Transverse colon (tissue), 4 donors: ENCODE data around the gene PSG2. TPM values are rescaled to one million over a fixed set of nuclear protein-coding genes. Genes with fewer than 3 reads are reported as not detected.
"Not testable (repeated sequence)": the region's sequence is repeated elsewhere in the genome, so short reads cannot be mapped to it uniquely, and the experiment has no call there.

ENCODE experiments used
- DNase-seq: peaks from one replicate; pipeline ENCODE4 v3.0.0-alpha.2; 2019
- H3K27ac ChIP-seq, 4 donors: fragments of 200-600 bp; sonication (generic); 2 replicates each; pipeline ENCODE4 v1.5.1; 2016 to 2018; ENCODE audit warnings: inconsistent platforms in 4 of 4
- H3K27me3 ChIP-seq: fragments of 200-600 bp; sonication (generic); 2 replicates; pipeline ENCODE4 v1.5.1; 2017; ENCODE audit warnings: inconsistent platforms
- H3K36me3 ChIP-seq, 4 donors: fragments of 200-600 bp; sonication (generic); 2 replicates each; pipeline ENCODE4 v1.5.1; 2017 to 2019; ENCODE audit warnings: inconsistent platforms in 4 of 4
- H3K4me1 ChIP-seq, 4 donors: fragments of 200-600 bp; sonication (generic); 2 replicates each; pipeline ENCODE4 v1.5.1; 2017 to 2020; ENCODE audit warnings: inconsistent platforms in 4 of 4
- H3K4me3 ChIP-seq, 4 donors: fragments of 200-600 bp; sonication (generic); 1 replicate in 1 of 4; 2 replicates in 3 of 4; pipeline versions ENCODE4 v1.5.1 to v1.6.1; 2017 to 2019; ENCODE audit warnings: inconsistent platforms in 4 of 4
- H3K9me3 ChIP-seq, 2 donors: fragments of 200-600 bp; sonication (generic); 2 replicates each; pipeline ENCODE4 v1.5.1; 2017 to 2019; ENCODE audit warnings: inconsistent platforms in 2 of 2
- CTCF ChIP-seq, 5 experiments: fragments of 200-600 bp in 3 of 5; fragments of 450-650 bp in 2 of 5; sonication (generic) in 3 of 5; IDR thresholded peaks; 1 replicate in 2 of 5; 2 replicates in 3 of 5; pipeline ENCODE4 v1.5.1; 2016 to 2017; ENCODE audit warnings: antibody characterized with exemption in 5 of 5, inconsistent platforms in 3 of 5, mild to moderate bottlenecking in 2 of 5, moderate library complexity in 1 of 5
- EP300 ChIP-seq: sonication (generic); formaldehyde crosslinking; IDR thresholded peaks from one replicate; pipeline ENCODE4 v1.6.1; 2017; ENCODE audit warnings: antibody characterized with exemption, low read depth
- POLR2A ChIP-seq: fragments of 450-650 bp; IDR thresholded peaks from one replicate; pipeline ENCODE4 v1.6.1; 2016; ENCODE audit warnings: antibody characterized with exemption, mild to moderate bottlenecking, moderate library complexity
- POLR2AphosphoS5 ChIP-seq, 3 donors: sonication (generic); formaldehyde crosslinking; IDR thresholded peaks; one replicate each; pipeline ENCODE4 v1.6.1; 2016; ENCODE audit warnings: antibody characterized with exemption in 3 of 3
- WGBS, 2 donors: methylation state at CpG; one replicate each; pipeline ENCODE4 v1.1.5; 2018; ENCODE audit warnings: low coverage in 1 of 2; 5-methylcytosine and 5-hydroxymethylcytosine counted together
- in situ Hi-C, 4 donors: fragments of 200-750 bp; cut with MboI; loops; one replicate each; pipeline versions ENCODE4 v1.15.0 to v1.15.1; 2017; ENCODE audit warnings: low sequenced_read_pairs in 3 of 4, low pct_ligation_motif_present in 1 of 4, low pct_unique_long_range_greater_than_20kb in 1 of 4
- intact Hi-C: fragments of 100-400 bp; cut with DNase I; formaldehyde crosslinking; loops from one replicate; pipeline ENCODE4 v1.15.1; 2023; ENCODE audit warnings: low total_unique reads
- total RNA-seq, 4 donors: library from RNA; depleted of rRNA; stranded (reverse); fragments of >200 nt; gene quantifications; one replicate each; pipeline ENCODE4 v1.1.0, GENCODE V29; 2016

PSG2 gene
- total RNA-seq, 4 donors from 2014 or later, result not detected

GRCh38 chr19:43078311-43078710 is 4.2 kb downstream of the PSG2 start:
- Histone ChIP-seq H3K27ac (no peak overlapping the region), H3K9me3 (no peaks in the 10 kb centered on the region), H3K36me3 (no peaks in the 10 kb centered on the region), H3K4me3 (no peak overlapping the region), H3K27me3 (no peaks in the 10 kb centered on the region), H3K4me1 (no peaks in the 10 kb centered on the region)
- TF ChIP-seq POLR2AphosphoS5 (IDR thresholded peaks at IDR 0.05) (no peak), POLR2A (no peak), CTCF (IDR thresholded peaks at IDR 0.05) (no peak), EP300 (no peak)
- 70 to 92% methylated on average over 4 of the region's 4 CpGs for WGBS, 2 donors
- in situ Hi-C loops, result no loop called here
- no peak for DNase-seq
- intact Hi-C loops, result no loop called here

GRCh38 chr19:43077881-43078280 is 4.6 kb downstream of the PSG2 start:
- H3K4me1 ChIP-seq, H3K4me3 ChIP-seq, H3K27me3 ChIP-seq, in situ Hi-C loops, DNase-seq, H3K36me3 ChIP-seq, H3K9me3 ChIP-seq, H3K27ac ChIP-seq, intact Hi-C loops: not testable (repeated sequence)
- WGBS, 2 donors, result 64 to 70% methylated on average over 4 of the region's 4 CpGs

- H3K9me3 ChIP-seq, DNase-seq, H3K4me1 ChIP-seq, H3K36me3 ChIP-seq, in situ Hi-C loops, H3K27ac ChIP-seq, intact Hi-C loops, H3K27me3 ChIP-seq, H3K4me3 ChIP-seq: not testable (repeated sequence)
- WGBS, 2 donors, result 66 to 72% methylated on average over 3 of the region's 3 CpGs
Observed at GRCh38 chr19:43062418-43062817, 20.1 kb downstream of the PSG2 start.

GRCh38 chr19:43061326-43061725 is 21.2 kb downstream of the PSG2 start:
- H3K27me3 ChIP-seq, H3K9me3 ChIP-seq, in situ Hi-C loops, H3K27ac ChIP-seq, H3K4me3 ChIP-seq, intact Hi-C loops, H3K36me3 ChIP-seq, H3K4me1 ChIP-seq, DNase-seq: not testable (repeated sequence)
- WGBS, 2 donors, result 57 to 70% methylated on average over 3 of the region's 3 CpGs

- in situ Hi-C loops, result not testable (repeated sequence)
Observed at GRCh38 chr19:43060254-43060653, 22.2 kb downstream of the PSG2 start.

GRCh38 chr19:43059482-43059881 is 23.0 kb downstream of the PSG2 start:
- H3K4me1 ChIP-seq, H3K27ac ChIP-seq, H3K4me3 ChIP-seq, intact Hi-C loops, H3K27me3 ChIP-seq, H3K36me3 ChIP-seq, in situ Hi-C loops, DNase-seq, H3K9me3 ChIP-seq: not testable (repeated sequence)
- 74 to 94% methylated on average over 2 of the region's 2 CpGs for WGBS, 2 donors

More at GRCh38 chr19:43060254-43060653, 22.2 kb downstream of the PSG2 start:
- H3K27me3 ChIP-seq, H3K9me3 ChIP-seq, H3K27ac ChIP-seq, H3K4me1 ChIP-seq, H3K36me3 ChIP-seq, DNase-seq, H3K4me3 ChIP-seq, intact Hi-C loops: not testable (repeated sequence)
- WGBS, 2 donors, result 55 to 59% methylated on average over 3 of the region's 3 CpGs

GRCh38 chr19:43058440-43058839 is 24.1 kb downstream of the PSG2 start:
- H3K27ac ChIP-seq, H3K9me3 ChIP-seq, H3K36me3 ChIP-seq, DNase-seq, H3K27me3 ChIP-seq, H3K4me3 ChIP-seq, intact Hi-C loops, in situ Hi-C loops, H3K4me1 ChIP-seq: not testable (repeated sequence)
- 35 to 36% methylated on average over 2 of the region's 2 CpGs for WGBS, 2 donors

- in situ Hi-C loops, H3K27ac ChIP-seq, H3K9me3 ChIP-seq, H3K36me3 ChIP-seq, H3K4me3 ChIP-seq, intact Hi-C loops, DNase-seq, H3K27me3 ChIP-seq, H3K4me1 ChIP-seq: not testable (repeated sequence)
- WGBS, 2 donors, result 83 to 85% methylated on average over 3 of the region's 3 CpGs
Observed at GRCh38 chr19:43047966-43048365, 34.5 kb downstream of the PSG2 start.
